Measurements from ENCODE around the gene MTNR1B. TPM values are rescaled to one million over a fixed set of nuclear protein-coding genes. Genes with fewer than 3 reads are reported as not detected.

The MTNR1B gene
- total and polyA plus RNA-seq, 12 donors = not detected

GRCh38 chr11:93001806-93002205 lies 32.4 kb downstream of the MTNR1B start:
- peaks cover 0 to 4% of the 10 kb centered on the region in 2 donors for H3K4me1 ChIP-seq (replicated peaks in 1 of 2)
- intact Hi-C loops (cut with DNase I) = no loop called here
- no peak overlapping the region for H3K27ac ChIP-seq
- DNase-seq = no peak
- H3K9me3 ChIP-seq (replicated peaks in 1 of 3) = no peaks in the 10 kb centered on the region
- H3K36me3 ChIP-seq (replicated peaks in 1 of 2) = no peaks in the 10 kb centered on the region
- TF ChIP-seq POLR2A (IDR thresholded peaks at IDR 0.05) (no peak), CTCF (IDR thresholded peaks at IDR 0.05) (no peak)
- H3K4me3 ChIP-seq = no peak overlapping the region
- H3K27me3 ChIP-seq = no peaks in the 10 kb centered on the region

- intact Hi-C loops (cut with DNase I) = no loop called here
- H3K36me3 ChIP-seq (replicated peaks in 1 of 2) = no peaks in the 10 kb centered on the region
- 51 to 64% (median 57%) methylated on average over 3 of the region's 3 CpGs for WGBS, 4 donors
- H3K9me3 ChIP-seq (replicated peaks in 1 of 3) = no peaks in the 10 kb centered on the region
- no peak overlapping the region for H3K4me3 ChIP-seq
- no peak overlapping the region for H3K27ac ChIP-seq
- TF ChIP-seq POLR2A (IDR thresholded peaks at IDR 0.05) = no peak
- no peak for TF ChIP-seq CTCF (IDR thresholded peaks at IDR 0.05)
- H3K4me1 ChIP-seq (replicated peaks in 1 of 2) = peaks cover 0 to 4% of the 10 kb centered on the region in 2 donors
- DNase-seq = no peak
- no peaks in the 10 kb centered on the region for H3K27me3 ChIP-seq
These were observed 32.9 kb downstream of the MTNR1B start for GRCh38 chr11:93002380-93002779.

GRCh38 chr11:93005239-93005638 lies 35.8 kb downstream of the MTNR1B start:
- Histone ChIP-seq H3K4me3 (no peak overlapping the region), H3K27ac (no peak overlapping the region), H3K9me3 (replicated peaks in 1 of 3) (no peaks in the 10 kb centered on the region), H3K36me3 (replicated peaks in 1 of 2) (no peaks in the 10 kb centered on the region), H3K27me3 (no peaks in the 10 kb centered on the region), H3K4me1 (replicated peaks in 1 of 2) (peaks cover 0 to under 1% of the 10 kb centered on the region in 2 donors)
- TF ChIP-seq CTCF (IDR thresholded peaks at IDR 0.05) (no peak), POLR2A (IDR thresholded peaks at IDR 0.05) (no peak)
- intact Hi-C loops (cut with DNase I) = no loop called here
- WGBS, 4 donors = 20 to 70% (median 56%) methylated on average over 1 of the region's 1 CpG
- DNase-seq = peak in 1 of 7 donors; percentile 2

DNA sequence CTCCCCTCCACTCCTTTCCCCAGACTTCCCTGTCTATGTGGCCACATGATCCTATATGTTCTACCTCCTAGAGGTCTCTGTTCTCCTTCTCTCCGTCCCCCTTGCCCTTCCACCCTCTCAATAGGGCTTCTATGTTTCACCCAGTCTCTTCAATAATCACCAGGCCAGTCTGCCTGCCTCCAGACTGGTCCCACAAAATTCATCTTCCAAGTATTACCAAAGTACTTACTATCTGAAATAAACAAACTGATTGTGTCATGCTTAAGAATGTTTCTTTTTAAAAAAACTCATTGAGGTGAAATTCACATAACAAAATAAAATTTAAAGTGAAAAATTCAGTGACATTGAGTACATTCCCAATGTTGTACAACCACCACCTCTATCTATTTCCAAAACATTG lies 44.2 kb downstream of the MTNR1B start:
- TF ChIP-seq POLR2A (IDR thresholded peaks at IDR 0.05) = no peak
- no peak for TF ChIP-seq CTCF (IDR thresholded peaks at IDR 0.05)
- 52 to 57% (median 55%) methylated on average over 1 of the region's 1 CpG for WGBS, 4 donors
- Histone ChIP-seq H3K36me3 (replicated peaks in 1 of 2) (no peaks in the 10 kb centered on the region), H3K27ac (no peak overlapping the region), H3K9me3 (replicated peaks in 1 of 3) (no peaks in the 10 kb centered on the region), H3K4me3 (no peak overlapping the region), H3K27me3 (no peaks in the 10 kb centered on the region), H3K4me1 (replicated peaks in 1 of 2) (no peaks in the 10 kb centered on the region)
- intact Hi-C loops (cut with DNase I) = no loop called here
- DNase-seq = no peak
